NCI-H2227 treated with DMSO at 0.1 percent for 48 hours (cell line): ENCODE results near the gene ATAD3B.
"Not testable (repeated sequence)": the region's sequence is repeated elsewhere in the genome, so short reads cannot be mapped to it uniquely, and the experiment has no call there.

Experiments
- DNase-seq: peaks from one replicate; lab custom pipeline; 2025; lab: John Stamatoyannopoulos, UW

The ATAD3B gene

DNA sequence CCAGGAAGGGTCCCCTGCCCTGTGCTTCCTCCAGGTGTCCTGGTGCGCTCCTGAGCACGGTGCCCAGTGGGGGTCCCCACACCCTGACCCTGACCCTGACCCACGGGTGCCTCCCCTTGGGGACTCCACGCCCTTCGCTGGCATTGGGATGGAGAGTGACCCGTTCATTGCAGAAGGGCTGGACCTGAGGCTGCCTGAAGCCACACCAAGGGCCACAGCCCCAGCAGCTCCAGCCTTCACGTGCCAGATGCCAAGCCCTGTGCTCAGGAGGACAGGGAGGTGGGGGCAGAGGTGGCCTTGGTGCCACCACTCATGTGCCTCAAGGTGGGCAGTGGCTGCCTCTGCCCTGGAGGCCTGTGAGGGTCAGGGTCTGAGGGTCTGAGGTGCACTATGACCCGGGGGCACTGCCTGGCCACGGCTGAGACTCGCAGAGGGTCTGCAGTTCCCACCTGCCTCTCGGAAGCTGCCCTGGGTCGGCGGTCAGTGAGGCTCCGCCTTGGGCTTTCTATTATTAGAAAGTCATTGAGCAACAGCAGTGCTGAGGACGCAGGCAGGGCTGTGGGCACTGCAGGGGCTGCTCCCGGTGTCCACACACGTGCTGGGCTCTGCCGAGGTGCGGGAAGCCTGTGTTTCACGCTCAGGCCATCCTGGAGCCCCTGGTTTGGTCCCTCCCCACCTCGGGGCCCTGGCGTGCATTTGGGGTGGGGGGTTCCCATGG is 61.8 kb downstream of the ATAD3B start:
- DNase-seq, result not testable (repeated sequence)

GRCh38 chr1:1533894-1534291 is 62.3 kb downstream of the ATAD3B start:
- DNase-seq, result not testable (repeated sequence)

DNA sequence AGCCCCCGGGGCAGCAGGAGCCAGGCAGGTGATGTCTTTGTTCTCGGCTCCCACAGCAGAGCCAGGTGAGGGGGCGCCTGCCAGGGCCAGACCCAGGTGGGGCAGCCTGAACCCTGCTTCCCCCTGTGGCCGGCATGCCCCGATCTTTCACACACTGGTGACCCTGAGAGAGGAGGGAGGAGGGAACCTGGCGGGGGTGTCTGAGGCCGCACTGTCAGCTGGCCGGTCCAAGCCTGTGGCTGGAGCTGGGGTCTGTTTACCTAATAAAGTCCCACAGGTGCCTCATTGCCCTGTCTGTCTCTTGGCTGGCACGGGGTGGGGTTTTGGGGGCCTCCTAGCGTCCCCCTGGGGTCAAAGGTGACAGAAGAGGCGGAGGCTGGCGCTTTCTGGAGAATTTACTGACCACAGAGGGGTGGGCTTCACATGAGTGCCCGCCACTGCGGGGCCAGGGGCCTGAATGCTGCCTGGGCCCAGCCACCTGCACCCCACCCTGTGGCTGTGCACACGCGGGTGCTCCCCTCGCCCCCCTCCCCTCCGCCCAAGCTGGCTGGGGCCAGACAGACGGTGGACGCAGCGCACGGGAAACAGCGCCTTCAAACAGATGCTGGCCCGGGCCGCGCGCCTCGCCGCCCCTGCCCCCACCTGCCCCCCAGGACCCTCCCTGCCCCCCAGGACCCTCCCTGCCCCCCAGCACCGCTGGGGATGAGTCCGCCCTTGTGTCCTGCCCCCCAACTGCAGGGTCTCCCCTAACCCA is 63.0 kb downstream of the ATAD3B start:
- no peak for DNase-seq

DNA sequence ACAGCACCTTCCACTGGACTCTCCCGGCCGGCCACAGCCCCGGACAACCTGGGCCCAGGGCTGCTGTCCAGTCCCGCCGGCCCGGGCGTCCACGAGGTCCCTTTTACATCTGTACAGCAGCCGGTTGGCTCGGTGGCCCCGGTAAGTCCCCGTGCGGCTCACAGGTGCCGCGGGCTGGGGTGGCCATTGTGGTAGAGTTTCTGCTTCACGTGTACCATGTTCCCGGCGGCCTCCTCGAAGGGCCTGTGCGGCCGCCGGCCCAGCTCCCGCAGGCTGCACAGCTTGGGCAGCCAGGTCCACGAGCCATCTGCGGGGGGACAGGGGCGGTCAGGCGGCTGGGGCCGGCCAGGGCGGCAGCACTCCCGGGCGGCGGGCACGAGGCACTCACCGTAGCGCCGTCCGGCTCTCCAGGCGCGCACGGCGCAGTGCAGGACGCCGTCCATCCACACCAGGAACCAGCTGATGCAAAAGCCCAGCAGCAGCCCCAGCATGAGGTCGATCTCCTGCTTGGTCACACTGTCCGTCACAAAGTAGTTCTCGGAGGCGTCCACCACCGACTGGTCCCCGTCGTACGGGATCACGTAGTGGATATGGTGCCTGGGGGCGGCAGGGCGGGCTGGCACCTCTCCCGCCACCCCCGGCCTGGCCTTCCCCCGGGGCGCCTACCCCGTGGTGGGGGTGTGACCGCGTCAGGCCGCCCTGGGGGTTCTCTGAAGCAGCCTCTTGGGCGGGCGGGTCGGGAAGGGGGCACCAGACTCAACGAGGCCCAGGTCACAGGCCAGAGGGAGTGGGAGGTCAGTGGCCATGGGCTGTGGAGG is 63.8 kb downstream of the ATAD3B start:
- DNase-seq, result no peak

DNA sequence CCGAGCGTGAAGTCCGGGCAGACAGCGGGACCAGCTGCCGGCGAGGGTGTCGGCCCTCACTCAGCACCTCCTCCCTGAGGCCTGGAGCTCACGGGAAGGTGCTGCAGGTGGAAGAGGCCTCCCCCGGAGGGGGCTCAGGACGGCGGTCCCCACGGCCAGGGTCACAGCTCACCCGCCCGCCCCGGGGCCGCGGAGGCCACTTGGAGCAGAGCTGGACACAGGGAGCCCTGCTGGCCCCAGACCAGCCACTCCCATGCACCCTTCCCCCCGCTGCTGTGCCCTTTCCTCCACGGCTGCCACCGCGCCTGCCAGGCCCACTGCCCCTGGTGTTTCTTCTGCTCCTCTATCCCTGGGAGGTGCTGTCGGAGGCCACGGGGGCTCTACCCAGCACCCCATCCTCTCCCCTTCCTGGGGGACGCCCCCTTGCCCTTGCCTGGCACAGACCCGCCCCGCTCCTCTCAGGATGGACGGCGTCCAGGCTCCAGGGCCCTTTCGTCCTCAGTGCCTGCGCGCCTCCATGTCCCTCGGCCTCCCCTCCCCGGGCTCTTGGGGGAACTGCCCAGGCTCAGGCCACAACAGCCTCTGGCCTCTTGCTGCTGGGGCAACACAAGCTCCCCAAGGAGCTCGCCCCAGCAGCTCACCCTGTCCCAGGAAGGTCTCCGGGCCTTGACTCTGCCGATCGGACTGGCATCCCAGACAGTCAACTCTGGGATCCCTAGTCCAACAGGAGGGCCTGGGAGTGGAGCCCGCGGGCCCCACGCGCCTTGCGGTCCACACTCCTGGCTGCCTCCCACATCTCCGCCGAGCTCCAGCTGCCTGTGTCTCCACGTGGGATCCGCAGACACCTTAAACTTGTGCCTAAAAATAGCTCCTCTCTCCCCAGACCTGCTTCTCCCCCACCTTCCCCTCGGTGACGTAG is 64.7 kb downstream of the ATAD3B start:
- no peak for DNase-seq

DNA sequence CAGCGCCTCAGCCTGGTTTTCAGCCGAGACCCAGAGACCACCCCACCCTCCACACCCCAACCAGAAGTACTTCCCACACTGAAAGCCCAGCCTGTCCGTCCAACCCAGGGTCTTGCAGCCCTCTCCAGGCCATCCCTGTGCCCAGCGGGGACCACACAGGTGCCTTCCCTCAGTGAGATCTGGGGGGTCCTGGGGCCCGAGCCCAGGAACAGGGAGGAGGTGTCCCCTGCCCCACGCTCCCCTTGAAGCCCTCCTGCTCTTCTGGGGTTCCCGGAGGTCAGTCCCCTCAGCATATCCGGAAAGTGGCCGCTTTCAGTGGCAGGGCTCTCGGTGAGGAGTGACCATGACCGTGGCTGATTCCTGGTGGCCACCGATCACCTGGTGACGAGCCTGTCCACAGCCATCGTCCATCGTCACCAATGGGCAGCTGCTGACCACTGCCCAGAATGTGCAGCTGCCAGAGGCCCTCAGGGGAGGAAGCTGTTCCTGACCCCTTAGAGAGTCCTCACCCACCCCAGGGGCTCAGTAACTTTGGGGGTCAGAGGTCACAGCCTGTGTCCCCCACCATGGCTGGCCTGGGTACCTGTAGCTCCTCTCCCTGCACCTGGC is 65.5 kb downstream of the ATAD3B start:
- DNase-seq, result no peak

- DNase-seq, result no peak
These were observed 66.2 kb downstream of the ATAD3B start for GRCh38 chr1:1537626-1538250.

DNA sequence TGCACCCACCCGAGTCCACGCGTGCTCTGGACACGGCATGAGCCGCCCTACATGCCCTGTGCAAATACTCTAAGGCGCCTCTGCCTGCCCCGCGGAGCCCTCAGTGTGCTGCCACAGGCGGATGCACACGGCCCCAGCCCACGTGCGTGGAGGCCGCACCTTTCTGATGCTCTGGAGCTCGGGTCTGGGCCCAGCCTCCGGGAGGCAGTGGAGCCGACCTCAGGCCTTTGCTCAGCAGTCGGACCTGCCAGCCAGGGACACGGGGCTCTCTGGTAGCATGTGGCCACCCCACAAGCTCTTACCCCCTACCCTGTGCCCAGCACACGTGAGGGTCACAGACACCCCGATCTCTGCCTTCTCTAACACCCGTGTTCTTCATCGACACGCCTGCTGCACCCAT is 66.8 kb downstream of the ATAD3B start:
- DNase-seq, result no peak

GRCh38 chr1:1538989-1539309 is 67.4 kb downstream of the ATAD3B start:
- DNase-seq, result no peak

- no peak for DNase-seq
These were observed 67.9 kb downstream of the ATAD3B start for GRCh38 chr1:1539310-1540089.

- peak; percentile 69 for DNase-seq
These were observed 68.7 kb downstream of the ATAD3B start, which contains the start of gene TMEM240 for GRCh38 chr1:1540090-1540817. Gene TMEM240 (minus strand): TSS chr1:1540624. CDS start chr1:1540346, 278 bp downstream.

DNA sequence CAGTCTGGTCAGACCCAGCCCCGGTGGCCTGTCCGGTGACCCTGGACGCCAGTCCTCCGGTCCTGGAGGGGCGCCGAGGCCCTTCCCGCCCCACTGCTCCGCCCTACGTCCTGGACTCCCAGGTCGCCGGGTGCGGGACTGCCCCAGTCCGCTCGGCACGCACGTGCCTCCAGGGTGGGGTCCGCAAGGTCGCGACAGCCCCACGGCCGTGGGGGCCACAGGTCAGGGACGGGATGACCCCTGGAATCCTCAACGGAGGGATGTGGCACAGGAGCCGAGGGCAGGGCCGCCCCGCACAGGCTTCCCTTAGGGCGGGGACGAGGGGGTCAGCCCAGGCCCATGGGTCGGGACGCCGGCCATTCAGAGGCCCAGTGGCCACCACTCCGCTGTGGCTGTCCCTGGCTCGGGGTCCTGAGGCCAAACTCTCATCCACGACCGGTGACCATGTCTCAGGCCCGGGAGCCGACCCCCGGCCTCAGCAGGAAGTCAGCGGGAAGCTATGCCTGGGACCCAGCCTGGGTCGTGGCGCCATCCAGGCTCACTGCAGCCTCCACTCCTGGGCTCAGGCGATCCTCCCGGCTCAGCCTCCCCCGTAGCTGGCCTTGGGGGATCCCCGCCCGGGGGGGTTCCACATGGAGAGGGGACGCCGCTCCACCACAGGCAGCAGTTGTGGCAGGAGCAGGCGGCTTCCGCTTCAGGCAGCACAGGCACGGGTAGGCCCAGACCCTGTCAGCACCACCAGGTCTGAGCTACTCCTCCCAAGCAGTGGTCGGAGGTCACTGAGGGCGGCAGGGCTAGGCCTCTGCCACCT is 69.5 kb downstream of the ATAD3B start:
- no peak for DNase-seq

- no peak for DNase-seq
These were observed 70.6 kb downstream of the ATAD3B start for GRCh38 chr1:1541956-1542765.

- no peak for DNase-seq
These were observed 71.5 kb downstream of the ATAD3B start for GRCh38 chr1:1542766-1543705.

DNA sequence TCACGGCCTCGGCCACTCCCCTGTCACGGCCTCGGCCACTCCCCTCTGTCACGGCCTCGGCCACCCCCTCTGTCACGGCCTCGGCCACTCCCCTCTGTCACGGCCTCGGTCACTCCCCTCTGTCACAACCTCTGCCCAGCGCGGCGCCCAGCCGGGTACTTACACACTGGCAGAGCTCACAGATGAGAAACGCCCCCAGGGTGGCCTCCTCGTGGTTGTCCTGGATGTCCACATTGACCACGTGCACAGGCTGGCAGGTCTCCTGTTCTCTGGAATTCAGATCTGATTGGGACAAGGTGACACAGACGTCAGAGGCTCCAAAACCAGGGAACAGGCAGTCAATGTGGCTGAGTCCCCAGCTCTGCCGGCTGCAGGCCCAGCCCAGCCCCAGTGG is 72.1 kb downstream of the ATAD3B start:
- no peak for DNase-seq

DNA sequence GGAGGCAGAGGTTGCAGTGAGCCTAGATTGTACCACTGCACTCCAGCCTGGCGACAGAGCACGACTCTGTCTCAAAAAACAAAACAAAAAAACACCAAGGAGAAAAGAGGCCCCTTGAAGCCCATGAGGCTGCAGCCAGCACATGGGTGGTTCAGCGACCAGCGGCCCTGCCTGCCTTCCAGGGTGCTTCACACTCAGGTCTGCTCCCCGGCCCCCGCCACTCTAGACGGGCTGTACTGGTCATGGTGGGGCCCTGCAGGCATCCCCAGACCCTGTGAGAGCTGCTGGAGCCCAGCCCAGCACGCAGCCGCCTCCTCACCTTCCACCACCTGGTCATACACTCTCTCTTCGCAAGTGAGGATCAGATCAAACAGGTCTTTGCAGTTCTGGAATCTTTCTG is 73.0 kb downstream of the ATAD3B start:
- no peak for DNase-seq
